CD14-positive monocyte (primary cell): ENCODE data around the gene COL13A1. TPM values are rescaled to one million over a fixed set of nuclear protein-coding genes. Genes with fewer than 3 reads are reported as not detected.

ENCODE experiments used
- DNase-seq, 3 donors: peaks; one replicate each; pipeline ENCODE4 v3.0.0-alpha.2; 2011 to 2022
- H2AFZ ChIP-seq: 2 replicates; pipeline ENCODE4 v1.6.0; 2012; ENCODE audit warnings: mild to moderate bottlenecking, low read depth, low read length, inconsistent platforms; ENCODE audit not compliant: insufficient read depth, poor library complexity, severe bottlenecking
- H3K27ac ChIP-seq, 2 donors: 1 replicate in 1 of 2; 2 replicates in 1 of 2; pipeline ENCODE4 v1.5.1; 2012 to 2013; ENCODE audit warnings: low read length in 2 of 2, control low read depth in 1 of 2, inconsistent platforms in 1 of 2, low read depth in 1 of 2, mild to moderate bottlenecking in 1 of 2
- H3K27me3 ChIP-seq, 2 donors: one replicate each; pipeline versions ENCODE4 v1.6.0 to v1.6.1; 2011 to 2013; ENCODE audit warnings: low read length in 2 of 2; ENCODE audit not compliant: control insufficient read depth in 2 of 2, insufficient read depth in 2 of 2
- H3K36me3 ChIP-seq, 2 donors: replicated peaks in 1 of 2; 1 replicate in 1 of 2; 2 replicates in 1 of 2; pipeline versions ENCODE4 v1.5.1 to v1.6.1; 2012 to 2013; ENCODE audit warnings: low read length in 2 of 2, control low read depth in 1 of 2, inconsistent platforms in 1 of 2, mild to moderate bottlenecking in 1 of 2; ENCODE audit not compliant: insufficient read depth in 2 of 2, control insufficient read depth in 1 of 2
- H3K4me1 ChIP-seq, 2 donors: 1 replicate in 1 of 2; 2 replicates in 1 of 2; pipeline versions ENCODE4 v1.5.1 to v1.6.1; 2012 to 2013; ENCODE audit warnings: low read length in 2 of 2, control low read depth in 1 of 2, inconsistent platforms in 1 of 2, mild to moderate bottlenecking in 1 of 2, moderate library complexity in 1 of 2; ENCODE audit not compliant: insufficient read depth in 2 of 2, control insufficient read depth in 1 of 2
- H3K4me2 ChIP-seq: replicated peaks from 2 replicates; pipeline ENCODE3; 2012; ENCODE audit warnings: low read length, moderate library complexity, mild to moderate bottlenecking; ENCODE audit not compliant: poor library complexity, severe bottlenecking; ENCODE audit errors: extremely low read depth
- H3K4me3 ChIP-seq, 3 experiments: fragments of 200-600 bp in 1 of 3; sonication (generic) in 1 of 3; replicated peaks in 1 of 3; 1 replicate in 2 of 3; 2 replicates in 1 of 3; pipeline ENCODE4 v1.5.1; 2011 to 2013; ENCODE audit warnings: low read length in 3 of 3, mild to moderate bottlenecking in 3 of 3, control low read depth in 2 of 3, low read depth in 2 of 3, inconsistent platforms in 1 of 3, moderate library complexity in 1 of 3
- H3K79me2 ChIP-seq: 2 replicates; pipeline ENCODE4 v1.6.0; 2012; ENCODE audit warnings: mild to moderate bottlenecking, control low read depth, inconsistent platforms, low read length, moderate library complexity; ENCODE audit not compliant: insufficient read depth
- H3K9ac ChIP-seq: 2 replicates; pipeline ENCODE4 v1.6.0; 2017; ENCODE audit warnings: low read length, mild to moderate bottlenecking; ENCODE audit not compliant: insufficient read depth, poor library complexity, severe bottlenecking
- H3K9me3 ChIP-seq, 2 donors: replicated peaks in 1 of 2; 1 replicate in 1 of 2; 2 replicates in 1 of 2; pipeline versions ENCODE4 v1.5.1 to v1.6.1; 2012 to 2013; ENCODE audit warnings: low read length in 2 of 2, control low read depth in 1 of 2; ENCODE audit not compliant: control insufficient read depth in 1 of 2, insufficient read depth in 1 of 2
- H4K20me1 ChIP-seq: 2 replicates; pipeline ENCODE4 v1.6.0; 2012; ENCODE audit warnings: mild to moderate bottlenecking, low read length, control low read depth, moderate library complexity; ENCODE audit not compliant: insufficient read depth
- H3K27ac Mint-ChIP-seq, 7 donors: one replicate each; pipeline ENCODE4 v1.8.0; 2020; ENCODE audit warnings: mild to moderate bottlenecking in 7 of 7, mixed read lengths in 7 of 7, moderate library complexity in 6 of 7, inconsistent platforms in 2 of 7
- H3K27me3 Mint-ChIP-seq, 3 donors: one replicate each; pipeline ENCODE4 v1.8.0; 2021 to 2022; ENCODE audit warnings: low read depth in 3 of 3, mild to moderate bottlenecking in 3 of 3, mixed read lengths in 3 of 3, moderate library complexity in 3 of 3, inconsistent platforms in 1 of 3
- H3K36me3 Mint-ChIP-seq, 2 donors: one replicate each; pipeline ENCODE4 v1.8.0; 2020; ENCODE audit warnings: mixed read lengths in 2 of 2, inconsistent platforms in 1 of 2, mild to moderate bottlenecking in 1 of 2
- H3K4me1 Mint-ChIP-seq: one replicate; pipeline ENCODE4 v1.8.0; 2020; ENCODE audit warnings: mild to moderate bottlenecking, mixed read lengths
- H3K4me3 Mint-ChIP-seq, 2 donors: one replicate each; pipeline ENCODE4 v1.8.0; 2020; ENCODE audit warnings: mild to moderate bottlenecking in 2 of 2, mixed read lengths in 2 of 2, moderate library complexity in 1 of 2
- H3K9me3 Mint-ChIP-seq, 7 donors: one replicate each; pipeline ENCODE4 v1.8.0; 2020 to 2022; ENCODE audit warnings: mixed read lengths in 7 of 7, mild to moderate bottlenecking in 6 of 7, moderate library complexity in 6 of 7, inconsistent platforms in 2 of 7
- WGBS: methylation state at CpG from one replicate; pipeline ENCODE4 v1.1.5; 2013; ENCODE audit warnings: missing lambda C conversion rate; ENCODE audit not compliant: insufficient coverage; 5-methylcytosine and 5-hydroxymethylcytosine counted together
- intact Hi-C, 2 donors: fragments of 100-400 bp; cut with micrococcal nuclease; formaldehyde crosslinking; loops; one replicate each; pipeline versions ENCODE4 v1.15.0 to v1.15.1; 2023
- polyA plus RNA-seq, 3 donors: library from polyadenylated mRNA; depleted of rRNA in 1 of 3; unstranded in 2 of 3; stranded (reverse) in 1 of 3; fragments of 300-500 nt in 2 of 3; fragments of >200 nt in 1 of 3; fragmentation: Illumina TruSeq in 2 of 3; gene quantifications; 1 replicate in 2 of 3; 2 replicates in 1 of 3; pipeline ENCODE4 v1.2.3, GENCODE V29; 2012 to 2021
- TF ChIP-seq, protein P1 (sequence below): fragments of 200-600 bp; IDR thresholded peaks from one replicate; pipeline ENCODE4 v1.8.0; 2022; ENCODE audit warnings: antibody characterized with exemption, mild to moderate bottlenecking

Gene COL13A1
- polyA plus RNA-seq, 3 donors: not detected

DNA sequence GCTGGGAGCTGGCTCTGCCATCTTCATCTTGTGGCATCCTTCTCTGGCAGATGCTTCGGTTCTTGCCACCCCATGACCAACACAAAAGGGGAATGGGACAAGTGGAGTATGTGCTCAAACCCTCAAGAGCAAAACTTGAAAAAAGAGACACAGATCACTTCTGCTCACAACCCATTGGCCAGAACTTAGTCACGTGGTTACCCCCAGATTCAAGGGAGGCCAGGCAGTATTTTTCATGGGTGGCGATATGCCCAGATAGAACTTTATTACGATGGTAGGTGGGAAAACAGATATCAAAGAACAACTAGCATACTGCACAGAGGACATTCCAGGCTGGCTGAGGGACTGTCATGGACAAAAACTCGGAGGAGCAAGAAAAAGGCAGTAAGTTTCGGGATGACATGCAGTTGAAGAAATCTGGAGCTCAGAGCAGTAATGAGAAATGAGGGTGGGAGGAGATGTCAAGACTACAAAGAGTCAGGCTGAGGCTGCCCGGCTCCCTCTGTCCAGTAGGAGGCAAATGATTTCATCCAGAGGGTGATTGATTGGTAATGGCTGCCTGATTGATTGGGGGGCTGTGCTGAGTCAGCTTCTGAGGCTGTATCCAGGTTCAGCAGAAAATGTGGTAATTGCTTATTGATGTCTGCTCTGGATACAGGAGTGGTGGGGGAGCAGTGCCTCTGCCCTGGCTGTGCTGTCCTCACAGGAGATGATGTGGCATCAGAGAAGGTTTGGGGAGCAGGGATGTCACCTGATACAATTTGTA lies 25.3 kb downstream of the COL13A1 start:
- H3K4me1 Mint-ChIP-seq: no peaks in the 10 kb centered on the region
- no peak overlapping the region for H3K9ac ChIP-seq
- peaks cover 9 to 12% (median 11%) of the 10 kb centered on the region in 3 donors for H3K27me3 Mint-ChIP-seq
- H3K4me3 ChIP-seq: no peak overlapping the region
- H3K4me1 ChIP-seq: no peaks in the 10 kb centered on the region
- TF ChIP-seq, protein P1, sequence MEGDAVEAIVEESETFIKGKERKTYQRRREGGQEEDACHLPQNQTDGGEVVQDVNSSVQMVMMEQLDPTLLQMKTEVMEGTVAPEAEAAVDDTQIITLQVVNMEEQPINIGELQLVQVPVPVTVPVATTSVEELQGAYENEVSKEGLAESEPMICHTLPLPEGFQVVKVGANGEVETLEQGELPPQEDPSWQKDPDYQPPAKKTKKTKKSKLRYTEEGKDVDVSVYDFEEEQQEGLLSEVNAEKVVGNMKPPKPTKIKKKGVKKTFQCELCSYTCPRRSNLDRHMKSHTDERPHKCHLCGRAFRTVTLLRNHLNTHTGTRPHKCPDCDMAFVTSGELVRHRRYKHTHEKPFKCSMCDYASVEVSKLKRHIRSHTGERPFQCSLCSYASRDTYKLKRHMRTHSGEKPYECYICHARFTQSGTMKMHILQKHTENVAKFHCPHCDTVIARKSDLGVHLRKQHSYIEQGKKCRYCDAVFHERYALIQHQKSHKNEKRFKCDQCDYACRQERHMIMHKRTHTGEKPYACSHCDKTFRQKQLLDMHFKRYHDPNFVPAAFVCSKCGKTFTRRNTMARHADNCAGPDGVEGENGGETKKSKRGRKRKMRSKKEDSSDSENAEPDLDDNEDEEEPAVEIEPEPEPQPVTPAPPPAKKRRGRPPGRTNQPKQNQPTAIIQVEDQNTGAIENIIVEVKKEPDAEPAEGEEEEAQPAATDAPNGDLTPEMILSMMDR: no peak
- H3K27ac ChIP-seq: no peak overlapping the region
- intact Hi-C loops: no loop called here
- no peak overlapping the region for H3K4me2 ChIP-seq
- H3K9me3 Mint-ChIP-seq: no peaks in the 10 kb centered on the region
- H4K20me1 ChIP-seq: no peaks in the 10 kb centered on the region
- H3K79me2 ChIP-seq: no peaks in the 10 kb centered on the region
- H2AFZ ChIP-seq: no peak overlapping the region
- H3K9me3 ChIP-seq: no peaks in the 10 kb centered on the region
- H3K4me3 Mint-ChIP-seq: no peak overlapping the region
- no peaks in the 10 kb centered on the region for H3K27me3 ChIP-seq
- WGBS: 98% methylated on average over 5 of the region's 7 CpGs
- no peak overlapping the region for H3K27ac Mint-ChIP-seq
- H3K36me3 Mint-ChIP-seq: no peaks in the 10 kb centered on the region
- no peaks in the 10 kb centered on the region for H3K36me3 ChIP-seq
- no peak for DNase-seq

DNA sequence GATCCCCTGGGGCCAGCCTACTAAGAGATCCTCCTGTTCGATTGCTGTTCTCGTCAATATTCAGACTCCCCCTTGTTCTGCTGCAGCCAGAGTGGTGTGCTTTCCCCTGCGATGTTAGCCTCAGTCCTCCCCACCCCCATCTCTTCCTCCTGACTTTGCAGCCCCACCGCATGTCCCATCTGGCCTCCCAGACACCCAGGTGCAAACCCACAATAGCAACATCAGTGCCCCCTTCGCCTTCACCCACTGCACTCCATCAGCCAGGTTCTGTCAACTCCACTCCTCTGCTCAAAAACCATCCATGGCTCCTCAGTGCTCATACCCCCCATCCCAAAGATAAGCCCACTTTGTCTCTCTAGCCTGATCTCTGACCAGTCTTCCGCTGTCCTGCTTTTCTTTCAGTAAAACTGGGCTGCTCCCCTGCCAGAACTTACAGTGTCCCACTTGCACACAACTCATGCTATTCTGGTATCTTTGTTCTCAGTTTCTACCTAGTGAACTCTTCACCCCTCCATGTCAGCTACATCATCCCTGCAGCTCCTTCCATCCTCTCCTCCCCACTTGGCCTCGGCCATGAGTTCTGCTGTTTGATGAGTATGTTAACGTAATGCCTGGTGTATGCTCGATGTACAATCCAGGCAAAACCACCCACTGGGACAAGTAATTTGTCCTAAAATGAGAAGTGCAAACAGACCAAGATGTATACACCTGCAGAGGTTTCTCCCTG lies 26.6 kb downstream of the COL13A1 start:
- Histone ChIP-seq H4K20me1 (no peaks in the 10 kb centered on the region), H2AFZ (no peak overlapping the region), H3K4me2 (no peak overlapping the region), H3K4me3 (no peak overlapping the region), H3K9me3 (no peaks in the 10 kb centered on the region), H3K4me1 (no peaks in the 10 kb centered on the region), H3K36me3 (no peaks in the 10 kb centered on the region), H3K27ac (no peak overlapping the region), H3K79me2 (no peaks in the 10 kb centered on the region), H3K27me3 (no peaks in the 10 kb centered on the region), H3K9ac (no peak overlapping the region)
- H3K36me3 Mint-ChIP-seq: no peaks in the 10 kb centered on the region
- H3K27me3 Mint-ChIP-seq: peaks cover 9 to 15% (median 13%) of the 10 kb centered on the region in 3 donors
- TF ChIP-seq, protein P1: no peak
- H3K27ac Mint-ChIP-seq: no peak overlapping the region
- no peaks in the 10 kb centered on the region for H3K9me3 Mint-ChIP-seq
- no peak overlapping the region for H3K4me3 Mint-ChIP-seq
- no peaks in the 10 kb centered on the region for H3K4me1 Mint-ChIP-seq
- intact Hi-C loops: no loop called here
- no peak for DNase-seq
- WGBS: 72% methylated on average over 8 of the region's 9 CpGs
